Peyer's patch (tissue), 4 donors: ENCODE results near the gene WWTR1. TPM values are rescaled to one million over a fixed set of nuclear protein-coding genes. Genes with fewer than 3 reads are reported as not detected.
A peak's percentile ranks its signal among the peaks of the same experiment; 100 is the strongest.

Experiments
- DNase-seq, 3 donors: peaks; one replicate each; pipeline ENCODE4 v3.0.0-alpha.2; 2017 to 2019
- H3K27ac ChIP-seq, 4 donors: fragments of 200-600 bp; sonication (generic); one replicate each; pipeline ENCODE4 v1.5.1; 2016 to 2019
- H3K27me3 ChIP-seq, 2 donors: fragments of 200-600 bp; sonication (generic); one replicate each; pipeline ENCODE4 v1.5.1; 2019
- H3K36me3 ChIP-seq, 3 donors: fragments of 200-600 bp; sonication (generic); one replicate each; pipeline ENCODE4 v1.5.1; 2016 to 2019
- H3K4me1 ChIP-seq, 4 donors: fragments of 200-600 bp; sonication (generic); one replicate each; pipeline ENCODE4 v1.5.1; 2016 to 2019
- H3K4me3 ChIP-seq, 4 donors: fragments of 200-600 bp; sonication (generic); 1 replicate in 3 of 4; 2 replicates in 1 of 4; pipeline ENCODE4 v1.5.1; 2016 to 2019; ENCODE audit warnings: mild to moderate bottlenecking in 1 of 4
- H3K9me3 ChIP-seq, 4 donors: fragments of 200-600 bp; sonication (generic); one replicate each; pipeline ENCODE4 v1.5.1; 2016 to 2019; ENCODE audit warnings: mild to moderate bottlenecking in 1 of 4
- CTCF ChIP-seq, 6 experiments: fragments of 450-650 bp in 4 of 6; fragments of 200-600 bp in 2 of 6; sonication (generic) in 1 of 6; IDR thresholded peaks; one replicate each; pipeline ENCODE4 v1.5.1; 2017 to 2019; ENCODE audit warnings: antibody characterized with exemption in 6 of 6, mild to moderate bottlenecking in 3 of 6, moderate library complexity in 1 of 6
- POLR2A ChIP-seq, 2 donors: fragments of 450-650 bp; IDR thresholded peaks; one replicate each; pipeline ENCODE4 v1.5.1; 2017; ENCODE audit warnings: antibody characterized with exemption in 2 of 2, mild to moderate bottlenecking in 2 of 2, moderate library complexity in 2 of 2
- total RNA-seq, 4 donors: library from RNA; depleted of rRNA; stranded (reverse); fragments of >200 nt; gene quantifications; one replicate each; pipeline ENCODE4 v1.1.0, GENCODE V29; 2016

The WWTR1 gene
- total RNA-seq, 4 donors from 2014 or later, result 13.8 to 62.7 (median 18.5) TPM

DNA sequence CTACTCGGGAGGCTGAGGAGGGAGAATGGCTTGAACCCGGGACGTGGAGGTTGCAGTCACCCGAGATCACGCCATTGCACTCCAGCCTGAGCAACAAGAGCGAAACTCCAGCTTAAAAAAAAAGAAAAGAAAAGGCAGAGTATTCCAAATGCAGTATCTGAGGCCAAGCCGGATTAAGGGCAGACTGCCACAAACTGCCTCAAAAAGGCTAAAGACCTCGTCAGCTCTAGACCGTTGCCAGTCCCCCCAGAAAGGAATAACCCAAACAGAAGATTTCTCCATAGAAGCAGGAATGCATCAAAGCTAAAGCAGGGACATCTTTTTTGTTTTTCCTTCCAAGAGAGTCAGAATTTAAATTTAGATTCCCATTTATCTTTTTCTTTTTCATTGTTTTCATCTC, 110.4 kb downstream of the WWTR1 start:
- no peaks in the 10 kb centered on the region for H3K9me3 ChIP-seq
- TF ChIP-seq POLR2A (IDR thresholded peaks at IDR 0.05), result no peak
- TF ChIP-seq CTCF (IDR thresholded peaks at IDR 0.05), result no peak
- H3K4me1 ChIP-seq, result peaks cover 0 to 5% (median 0%) of the 10 kb centered on the region in 4 donors
- no peaks in the 10 kb centered on the region for H3K36me3 ChIP-seq
- peak in 1 of 3 donors; percentile 72 for DNase-seq
- H3K4me3 ChIP-seq, result no peak overlapping the region
- H3K27ac ChIP-seq, result peak overlapping the region in 1 of 4 donors; percentile 64
- no peaks in the 10 kb centered on the region for H3K27me3 ChIP-seq

DNA sequence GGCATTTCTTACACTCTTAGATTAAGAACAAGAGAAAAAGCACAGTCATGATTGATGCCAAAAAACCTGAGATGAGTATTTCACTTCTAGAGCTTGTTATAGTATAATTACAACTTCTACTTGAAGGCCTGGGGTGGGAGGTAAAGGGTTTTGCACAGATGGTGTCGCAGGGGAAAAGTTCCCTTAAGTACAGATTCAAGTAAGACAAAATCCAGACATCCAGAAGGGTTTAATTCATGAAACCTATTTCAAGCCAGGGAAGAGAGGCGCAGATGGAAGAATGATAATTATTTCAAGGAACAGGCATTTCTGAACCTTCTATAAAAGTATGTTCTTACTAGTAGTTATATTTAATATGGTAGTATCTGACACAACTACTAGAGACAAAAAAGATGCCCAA, 112.8 kb downstream of the WWTR1 start:
- no peak for DNase-seq
- TF ChIP-seq POLR2A (IDR thresholded peaks at IDR 0.05) (no peak), CTCF (IDR thresholded peaks at IDR 0.05) (no peak)
- no peaks in the 10 kb centered on the region for H3K36me3 ChIP-seq
- H3K9me3 ChIP-seq, result no peaks in the 10 kb centered on the region
- peaks cover 0 to 5% (median 0%) of the 10 kb centered on the region in 4 donors for H3K4me1 ChIP-seq
- no peak overlapping the region for H3K4me3 ChIP-seq
- no peak overlapping the region for H3K27ac ChIP-seq
- H3K27me3 ChIP-seq, result no peaks in the 10 kb centered on the region

- Histone ChIP-seq H3K9me3 (no peaks in the 10 kb centered on the region), H3K27me3 (no peaks in the 10 kb centered on the region), H3K27ac (no peak overlapping the region), H3K4me1 (peaks cover 0 to 5% (median 0%) of the 10 kb centered on the region in 4 donors), H3K36me3 (no peaks in the 10 kb centered on the region), H3K4me3 (no peak overlapping the region)
- DNase-seq, result no peak
- TF ChIP-seq POLR2A (IDR thresholded peaks at IDR 0.05) (no peak), CTCF (IDR thresholded peaks at IDR 0.05) (no peak)
Measured at GRCh38 chr3:149542375-149543312, 115.2 kb downstream of the WWTR1 start.

DNA sequence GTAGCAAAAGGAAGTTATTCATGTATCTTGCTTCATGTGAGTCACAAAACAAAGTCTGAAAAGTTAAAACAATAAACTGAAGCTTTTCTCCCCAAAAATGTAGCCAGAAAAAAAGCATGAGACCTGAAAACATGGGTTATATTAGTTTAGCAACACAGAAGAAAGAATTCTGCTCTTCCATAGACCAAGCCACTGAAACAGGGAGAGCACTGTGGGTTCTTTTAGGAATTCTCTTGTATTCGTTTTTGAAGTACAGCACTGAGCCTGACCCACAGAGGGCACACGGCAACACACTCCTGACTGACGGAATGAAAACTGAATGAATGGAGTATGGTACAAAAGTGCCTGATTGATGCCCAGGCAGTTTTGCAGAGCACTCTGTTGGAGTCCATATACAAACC, 116.7 kb downstream of the WWTR1 start:
- no peak for DNase-seq
- H3K4me3 ChIP-seq, result no peak overlapping the region
- peaks cover 0 to 5% (median 0%) of the 10 kb centered on the region in 4 donors for H3K4me1 ChIP-seq
- no peaks in the 10 kb centered on the region for H3K9me3 ChIP-seq
- TF ChIP-seq CTCF (IDR thresholded peaks at IDR 0.05) (no peak), POLR2A (IDR thresholded peaks at IDR 0.05) (no peak)
- no peak overlapping the region for H3K27ac ChIP-seq
- H3K36me3 ChIP-seq, result no peaks in the 10 kb centered on the region
- no peaks in the 10 kb centered on the region for H3K27me3 ChIP-seq

GRCh38 chr3:149538371-149538770, 119.5 kb downstream of the WWTR1 start:
- no peak for DNase-seq
- Histone ChIP-seq H3K9me3 (no peaks in the 10 kb centered on the region), H3K27me3 (no peaks in the 10 kb centered on the region), H3K4me1 (peaks cover 0 to 5% (median 0%) of the 10 kb centered on the region in 4 donors), H3K27ac (no peak overlapping the region), H3K36me3 (no peaks in the 10 kb centered on the region), H3K4me3 (no peak overlapping the region)
- TF ChIP-seq POLR2A (IDR thresholded peaks at IDR 0.05) (no peak), CTCF (IDR thresholded peaks at IDR 0.05) (no peak)
